ENCODE data around the gene NCKAP5.

The NCKAP5 gene

GRCh38 chr2:133489146-133489545 is 79.1 kb downstream of the NCKAP5 start:
- in situ Hi-C loops (cut with HindIII; ENCODE audit: low pct_ligation_motif_present, low sequenced_read_pairs): no loop called here
- Histone ChIP-seq H3K36me3 (replicated peaks) (no peaks in the 10 kb centered on the region), H3K4me3 (ENCODE audit: low read depth, low read length) (no peak overlapping the region), H3K27ac (no peak overlapping the region), H3K27me3 (replicated peaks) (no peaks in the 10 kb centered on the region)
- no peak for TF ChIP-seq CTCF (IDR thresholded peaks at IDR 0.05; ENCODE audit: low read depth, low read length, missing control alignments)
- no peak for DNase-seq

GRCh38 chr2:133486771-133487191 is 81.5 kb downstream of the NCKAP5 start:
- DNase-seq: peak; percentile 20
- no peaks in the 10 kb centered on the region for H3K36me3 ChIP-seq (replicated peaks)

GRCh38 chr2:133485868-133486267 is 82.4 kb downstream of the NCKAP5 start:
- Histone ChIP-seq H3K4me3 (ENCODE audit: low read depth, low read length) (no peak overlapping the region), H3K27ac (no peak overlapping the region), H3K27me3 (replicated peaks) (no peaks in the 10 kb centered on the region), H3K36me3 (replicated peaks) (no peaks in the 10 kb centered on the region)
- no peak for TF ChIP-seq CTCF (IDR thresholded peaks at IDR 0.05; ENCODE audit: low read depth, low read length, missing control alignments)
- DNase-seq: no peak
- in situ Hi-C loops (cut with HindIII; ENCODE audit: low pct_ligation_motif_present, low sequenced_read_pairs): no loop called here

More at GRCh38 chr2:133486771-133487191, 81.5 kb downstream of the NCKAP5 start:
- Histone ChIP-seq H3K27ac (no peak overlapping the region), H3K27me3 (replicated peaks) (no peaks in the 10 kb centered on the region), H3K4me3 (ENCODE audit: low read depth, low read length) (no peak overlapping the region)
- in situ Hi-C loops (cut with HindIII; ENCODE audit: low pct_ligation_motif_present, low sequenced_read_pairs): no loop called here
- no peak for TF ChIP-seq CTCF (IDR thresholded peaks at IDR 0.05; ENCODE audit: low read depth, low read length, missing control alignments)

GRCh38 chr2:133484784-133485183 is 83.5 kb downstream of the NCKAP5 start:
- no peaks in the 10 kb centered on the region for H3K27me3 ChIP-seq (replicated peaks)
- in situ Hi-C loops (cut with HindIII; ENCODE audit: low pct_ligation_motif_present, low sequenced_read_pairs): no loop called here

GRCh38 chr2:133484106-133484505 is 84.2 kb downstream of the NCKAP5 start:
- in situ Hi-C loops (cut with HindIII; ENCODE audit: low pct_ligation_motif_present, low sequenced_read_pairs): no loop called here
- H3K27me3 ChIP-seq (replicated peaks): no peaks in the 10 kb centered on the region
- no peak overlapping the region for H3K4me3 ChIP-seq (ENCODE audit: low read depth, low read length)
- no peak overlapping the region for H3K27ac ChIP-seq
- TF ChIP-seq CTCF (IDR thresholded peaks at IDR 0.05; ENCODE audit: low read depth, low read length, missing control alignments): no peak
- H3K36me3 ChIP-seq (replicated peaks): no peaks in the 10 kb centered on the region
- no peak for DNase-seq

More at GRCh38 chr2:133484784-133485183, 83.5 kb downstream of the NCKAP5 start:
- no peak for DNase-seq
- Histone ChIP-seq H3K27ac (no peak overlapping the region), H3K4me3 (ENCODE audit: low read depth, low read length) (no peak overlapping the region), H3K36me3 (replicated peaks) (no peaks in the 10 kb centered on the region)
- no peak for TF ChIP-seq CTCF (IDR thresholded peaks at IDR 0.05; ENCODE audit: low read depth, low read length, missing control alignments)

- in situ Hi-C loops (cut with HindIII; ENCODE audit: low pct_ligation_motif_present, low sequenced_read_pairs): no loop called here
- TF ChIP-seq CTCF (IDR thresholded peaks at IDR 0.05; ENCODE audit: low read depth, low read length, missing control alignments): no peak
Measured at GRCh38 chr2:133483181-133483580, 85.1 kb downstream of the NCKAP5 start.

More at GRCh38 chr2:133483181-133483580, 85.1 kb downstream of the NCKAP5 start:
- DNase-seq: no peak
- no peak overlapping the region for H3K4me3 ChIP-seq (ENCODE audit: low read depth, low read length)
- H3K27me3 ChIP-seq (replicated peaks): no peaks in the 10 kb centered on the region
- H3K27ac ChIP-seq: no peak overlapping the region
- H3K36me3 ChIP-seq (replicated peaks): no peaks in the 10 kb centered on the region

Measured in brain microvascular endothelial cell (primary cell).